HG03097 (cell line): ENCODE results near the gene UNC13B.
"Not testable (repeated sequence)": the region's sequence is repeated elsewhere in the genome, so short reads cannot be mapped to it uniquely, and the experiment has no call there.

Experiments
- ATAC-seq: cut with Tn5 transposase; IDR thresholded peaks from one replicate; pipeline ENCODE4 v1.9.1; 2021; ENCODE audit not compliant: unreplicated experiment, low FRiP score

The UNC13B gene

GRCh38 chr9:35357826-35358225, 196.0 kb downstream of the UNC13B start:
- no peak for ATAC-seq

GRCh38 chr9:35364817-35365585, 203.2 kb downstream of the UNC13B start:
- no peak for ATAC-seq

- ATAC-seq: no peak
Measured at GRCh38 chr9:35366627-35367026, 204.8 kb downstream of the UNC13B start.

GRCh38 chr9:35367451-35367850, 205.6 kb downstream of the UNC13B start:
- ATAC-seq: no peak

- no peak for ATAC-seq
Measured at GRCh38 chr9:35370241-35370640, 208.4 kb downstream of the UNC13B start.

- no peak for ATAC-seq
Measured at GRCh38 chr9:35374436-35374835, 212.6 kb downstream of the UNC13B start.

GRCh38 chr9:35374910-35375309, 213.1 kb downstream of the UNC13B start:
- no peak for ATAC-seq

- no peak for ATAC-seq
Measured at GRCh38 chr9:35380039-35380438, 218.2 kb downstream of the UNC13B start.

GRCh38 chr9:35380619-35381018, 218.8 kb downstream of the UNC13B start:
- ATAC-seq: no peak

- ATAC-seq: no peak
Measured at GRCh38 chr9:35385042-35385441, 223.2 kb downstream of the UNC13B start.

- no peak for ATAC-seq
Measured at GRCh38 chr9:35395076-35395705, 233.4 kb downstream of the UNC13B start.

GRCh38 chr9:35395706-35396101, 233.9 kb downstream of the UNC13B start:
- ATAC-seq: no peak

- ATAC-seq: no peak
Measured at GRCh38 chr9:35396560-35397215, 234.9 kb downstream of the UNC13B start.

GRCh38 chr9:35397216-35397698, 235.4 kb downstream of the UNC13B start:
- no peak for ATAC-seq

- ATAC-seq: no peak
Measured at GRCh38 chr9:35397923-35398322, 236.1 kb downstream of the UNC13B start.

- ATAC-seq: no peak
Measured at GRCh38 chr9:35398651-35399335, 237.0 kb downstream of the UNC13B start.

- ATAC-seq: no peak
Measured at GRCh38 chr9:35404865-35405264, 243.1 kb downstream of the UNC13B start.

- ATAC-seq: no peak
Measured at GRCh38 chr9:35406183-35406959, 244.6 kb downstream of the UNC13B start.

- ATAC-seq: no peak
Measured at GRCh38 chr9:35407846-35408245, 246.0 kb downstream of the UNC13B start.

- not testable (repeated sequence) for ATAC-seq
Measured at GRCh38 chr9:35409434-35409833, 247.6 kb downstream of the UNC13B start.
